GM18507 (cell line): ENCODE measurements around the gene SLC2A13.
"Not testable (repeated sequence)": the region's sequence is repeated elsewhere in the genome, so short reads cannot be mapped to it uniquely, and the experiment has no call there.

Source experiments
- DNase-seq: peaks from one replicate; pipeline ENCODE4 v3.0.0; 2011; ENCODE audit warnings: low read depth; ENCODE audit not compliant: insufficient read length; ENCODE audit errors: extremely low spot score
- FAIRE-seq: peaks from 2 replicates; lab custom pipeline; 2011; peaks lifted over from hg19 to GRCh38; lab: Jason Lieb, UNC

SLC2A13 gene

GRCh38 chr12:39835517-39836489, 270.1 kb downstream of the SLC2A13 start:
- FAIRE-seq (peak; percentile 79), DNase-seq (no peak)

- peak; percentile 26 for FAIRE-seq
- no peak for DNase-seq
Observed at GRCh38 chr12:39831587-39832315, 274.1 kb downstream of the SLC2A13 start.

- FAIRE-seq, result no peak
Observed at GRCh38 chr12:39830852-39831520, 274.9 kb downstream of the SLC2A13 start.

GRCh38 chr12:39830171-39830570, 275.7 kb downstream of the SLC2A13 start:
- FAIRE-seq (no peak), DNase-seq (no peak)

More at GRCh38 chr12:39830852-39831520, 274.9 kb downstream of the SLC2A13 start:
- no peak for DNase-seq

GRCh38 chr12:39824505-39825212, 281.2 kb downstream of the SLC2A13 start:
- no peak for FAIRE-seq
- DNase-seq, result no peak

GRCh38 chr12:39816671-39817185, 289.2 kb downstream of the SLC2A13 start:
- FAIRE-seq, result no peak
- DNase-seq, result no peak

- no peak for DNase-seq
- FAIRE-seq, result no peak
Observed at GRCh38 chr12:39815746-39816145, 290.1 kb downstream of the SLC2A13 start.

GRCh38 chr12:39814626-39815025, 291.3 kb downstream of the SLC2A13 start:
- FAIRE-seq, result no peak

GRCh38 chr12:39813776-39814175, 292.1 kb downstream of the SLC2A13 start:
- FAIRE-seq (no peak), DNase-seq (no peak)

More at GRCh38 chr12:39814626-39815025, 291.3 kb downstream of the SLC2A13 start:
- no peak for DNase-seq

- not testable (repeated sequence) for FAIRE-seq, DNase-seq
Observed at GRCh38 chr12:39812456-39812855, 293.4 kb downstream of the SLC2A13 start.

GRCh38 chr12:39807043-39807442, 298.8 kb downstream of the SLC2A13 start:
- DNase-seq (no peak), FAIRE-seq (no peak)

GRCh38 chr12:39805651-39806050, 300.2 kb downstream of the SLC2A13 start:
- FAIRE-seq (no peak), DNase-seq (no peak)

GRCh38 chr12:39804898-39805297, 301.0 kb downstream of the SLC2A13 start:
- FAIRE-seq (no peak), DNase-seq (no peak)

- DNase-seq, result no peak
- no peak for FAIRE-seq
Observed at GRCh38 chr12:39804479-39804878, 301.4 kb downstream of the SLC2A13 start.

GRCh38 chr12:39803151-39803550, 302.7 kb downstream of the SLC2A13 start:
- FAIRE-seq (no peak), DNase-seq (no peak)

GRCh38 chr12:39798977-39799376, 306.9 kb downstream of the SLC2A13 start:
- no peak for FAIRE-seq
- DNase-seq, result no peak

- FAIRE-seq, result no peak
- DNase-seq, result no peak
Observed at GRCh38 chr12:39798429-39798828, 307.5 kb downstream of the SLC2A13 start.

- no peak for FAIRE-seq
- DNase-seq, result no peak
Observed at GRCh38 chr12:39795481-39795880, 310.4 kb downstream of the SLC2A13 start.

GRCh38 chr12:39792938-39793337, 312.9 kb downstream of the SLC2A13 start:
- no peak for DNase-seq
- no peak for FAIRE-seq
